DLD1 (cell line): ENCODE results near the gene C14orf39.

Source experiments
- in situ Hi-C: cut with HindIII; loops from 2 replicates; pipeline ENCODE4 v1.10.0; 2017; ENCODE audit warnings: low sequenced_read_pairs

Gene C14orf39, protein sequence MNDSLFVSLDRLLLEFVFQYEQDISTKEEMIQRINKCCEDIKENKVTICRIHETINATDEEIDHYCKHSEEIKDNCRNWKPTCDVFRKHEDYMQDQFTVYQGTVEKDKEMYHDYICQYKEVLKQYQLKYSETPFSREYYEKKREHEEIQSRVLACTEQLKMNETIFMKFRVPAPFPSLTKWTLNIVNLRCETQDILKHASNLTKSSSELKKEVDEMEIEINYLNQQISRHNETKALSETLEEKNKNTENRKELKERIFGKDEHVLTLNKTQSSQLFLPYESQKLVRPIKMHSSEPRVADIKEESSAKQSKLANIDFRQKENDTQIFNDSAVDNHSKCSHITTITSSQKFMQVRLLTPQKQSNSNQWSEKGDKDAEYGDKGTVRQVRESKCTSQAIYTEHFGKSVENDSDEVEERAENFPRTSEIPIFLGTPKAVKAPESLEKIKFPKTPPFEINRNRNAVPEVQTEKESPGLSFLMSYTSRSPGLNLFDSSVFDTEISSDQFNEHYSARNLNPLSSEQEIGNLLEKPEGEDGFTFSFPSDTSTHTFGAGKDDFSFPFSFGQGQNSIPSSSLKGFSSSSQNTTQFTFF

DNA sequence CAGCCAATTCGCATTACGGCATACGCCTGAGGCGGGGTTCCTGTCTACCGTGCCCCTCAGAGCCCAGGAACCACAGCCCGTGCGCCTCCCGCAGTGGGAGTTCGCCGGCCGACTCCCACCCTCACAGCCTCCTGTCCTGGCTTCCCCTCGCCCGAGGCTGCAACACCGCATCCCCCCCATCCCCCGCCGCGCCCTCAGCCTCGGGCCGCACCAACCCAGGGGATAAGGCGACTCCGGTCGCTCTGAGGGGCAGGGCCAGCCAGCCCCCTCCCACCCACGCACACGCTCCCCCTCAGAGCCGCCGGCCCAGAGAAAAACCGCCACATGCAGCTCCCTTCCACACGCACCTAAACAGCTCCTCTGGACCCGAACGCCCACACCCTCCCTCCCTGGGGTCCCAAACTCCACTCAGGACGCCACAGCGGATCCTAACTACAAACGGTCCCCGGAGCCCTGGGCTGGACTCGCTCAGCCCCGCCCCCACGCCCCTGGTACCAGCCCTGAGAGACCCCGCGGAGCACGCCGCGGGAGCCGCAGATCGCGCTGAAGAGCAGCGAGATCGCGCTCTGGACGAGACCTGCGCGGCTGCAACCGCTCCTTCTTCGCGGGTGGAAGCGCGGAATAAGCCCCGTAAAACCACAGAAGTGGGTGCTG lies at the start of gene C14orf39:
C14orf39 (minus strand) TSS at position 466 of the 654 bp plus-strand sequence. CDS start 985 bp downstream, outside the sequence.
- in situ Hi-C loops: no loop called here

DNA sequence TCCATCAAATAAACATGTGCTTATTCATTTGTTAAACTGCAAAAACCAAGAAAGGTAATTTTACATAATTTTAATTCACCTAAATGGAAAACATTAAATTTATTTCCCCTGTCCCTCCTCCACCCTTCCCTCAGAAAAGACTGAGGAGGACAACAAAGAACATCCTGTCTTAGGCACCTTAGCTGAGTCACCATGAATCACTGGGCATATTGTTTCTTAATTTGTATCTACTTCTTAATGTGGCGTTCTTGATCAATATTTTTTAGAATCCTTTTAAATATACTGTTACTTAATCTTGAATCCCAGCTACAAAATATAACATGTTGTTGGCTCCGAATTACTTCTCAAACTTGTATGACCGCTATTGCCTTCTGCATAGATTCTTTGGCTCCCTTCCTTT lies 46.6 kb upstream of the C14orf39 start:
- in situ Hi-C loops: no loop called here

DNA sequence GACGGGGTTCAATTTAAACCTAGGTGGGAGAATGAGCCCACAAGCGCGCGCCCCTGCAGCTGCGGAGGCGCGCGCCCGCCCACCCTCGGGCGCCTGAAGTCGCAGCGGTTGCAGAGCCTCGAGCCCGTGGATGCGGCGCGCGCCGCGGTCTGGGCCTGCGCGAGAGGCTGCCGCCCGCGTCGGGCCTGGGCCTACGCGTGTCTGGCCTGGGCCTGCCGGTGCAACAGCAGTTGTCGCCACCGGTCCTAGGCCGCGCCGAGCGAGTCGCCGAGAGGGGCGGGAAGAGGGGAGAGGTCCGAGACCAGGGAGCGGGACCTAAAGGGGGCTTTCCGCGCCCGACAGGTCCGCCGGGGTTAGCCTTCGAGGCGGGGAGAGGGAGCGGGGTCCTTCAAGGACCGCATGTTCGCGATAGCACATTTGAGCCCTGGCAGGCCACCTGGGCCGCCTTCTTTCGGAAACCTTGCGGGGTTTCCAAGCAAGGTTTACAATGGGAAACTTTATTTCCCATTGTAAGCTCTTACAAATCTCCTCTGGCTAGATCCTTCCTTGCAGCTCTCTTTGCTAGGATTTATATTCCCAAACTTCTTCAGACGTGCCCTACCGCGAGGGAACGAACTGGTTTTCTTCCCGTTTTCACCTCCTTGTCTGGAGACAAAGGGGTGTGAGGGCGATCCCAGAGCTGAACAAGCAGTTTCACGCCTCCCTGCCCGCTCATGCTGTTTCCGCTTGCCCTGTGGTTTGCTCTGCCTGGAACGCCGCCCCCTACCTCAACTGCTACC lies 29.8 kb upstream of the C14orf39 start:
- in situ Hi-C loops: no loop called here

DNA sequence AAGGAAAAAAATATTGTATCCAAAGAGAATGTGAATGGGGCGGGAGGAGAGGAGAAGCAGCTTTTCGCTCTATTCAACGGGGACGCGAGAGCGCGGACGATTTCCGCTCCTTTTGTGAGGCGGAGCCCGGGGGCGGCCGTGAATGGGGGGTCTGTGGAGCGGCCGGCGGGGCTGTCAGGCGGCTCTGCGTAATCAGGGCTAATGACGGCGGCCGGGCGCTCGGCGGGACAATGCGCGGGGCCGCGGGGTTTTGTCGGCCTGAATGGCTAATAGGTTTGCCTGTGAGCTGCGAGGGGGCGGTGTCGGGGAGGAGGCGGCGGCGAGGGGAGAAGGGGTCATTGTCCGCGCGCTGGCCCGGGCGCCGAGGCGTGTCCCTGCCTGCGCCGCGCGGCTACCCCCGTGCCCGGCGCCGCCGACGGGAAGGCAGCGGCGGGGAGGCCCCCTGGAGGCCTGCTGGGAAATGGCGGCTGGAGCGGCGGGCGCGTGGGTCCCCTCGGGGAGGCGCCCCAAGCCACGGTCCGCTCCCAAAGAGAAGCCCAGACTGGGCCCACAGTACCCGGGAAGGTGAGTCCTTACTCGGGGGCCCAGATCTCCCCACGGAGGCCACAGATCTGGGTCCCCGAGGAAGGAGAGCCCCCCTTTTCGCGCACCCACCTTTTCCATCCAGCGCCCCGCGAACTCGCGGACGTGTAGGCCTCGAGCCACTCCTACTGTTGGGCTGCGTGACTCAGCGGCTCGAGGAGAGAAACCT lies 29.1 kb upstream of the C14orf39 start:
- in situ Hi-C loops: no loop called here

DNA sequence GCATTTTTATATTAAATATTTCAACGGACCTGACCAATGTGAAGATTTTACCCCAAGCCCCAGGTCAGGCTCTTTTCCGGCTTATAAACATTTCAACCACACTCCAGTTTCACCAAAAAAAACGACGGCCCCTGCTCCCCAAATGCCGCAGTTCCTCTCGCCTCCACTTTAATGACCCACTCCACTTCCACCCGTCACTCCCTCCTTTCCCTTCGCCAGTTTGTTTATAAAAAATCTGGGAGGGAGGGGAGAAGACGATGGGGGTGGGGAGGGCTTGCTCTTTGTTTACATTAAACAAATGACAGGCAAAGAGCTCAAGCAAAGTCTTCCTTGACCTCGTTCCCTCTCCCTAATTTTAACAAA lies 28.5 kb upstream of the C14orf39 start:
- in situ Hi-C loops: no loop called here

DNA sequence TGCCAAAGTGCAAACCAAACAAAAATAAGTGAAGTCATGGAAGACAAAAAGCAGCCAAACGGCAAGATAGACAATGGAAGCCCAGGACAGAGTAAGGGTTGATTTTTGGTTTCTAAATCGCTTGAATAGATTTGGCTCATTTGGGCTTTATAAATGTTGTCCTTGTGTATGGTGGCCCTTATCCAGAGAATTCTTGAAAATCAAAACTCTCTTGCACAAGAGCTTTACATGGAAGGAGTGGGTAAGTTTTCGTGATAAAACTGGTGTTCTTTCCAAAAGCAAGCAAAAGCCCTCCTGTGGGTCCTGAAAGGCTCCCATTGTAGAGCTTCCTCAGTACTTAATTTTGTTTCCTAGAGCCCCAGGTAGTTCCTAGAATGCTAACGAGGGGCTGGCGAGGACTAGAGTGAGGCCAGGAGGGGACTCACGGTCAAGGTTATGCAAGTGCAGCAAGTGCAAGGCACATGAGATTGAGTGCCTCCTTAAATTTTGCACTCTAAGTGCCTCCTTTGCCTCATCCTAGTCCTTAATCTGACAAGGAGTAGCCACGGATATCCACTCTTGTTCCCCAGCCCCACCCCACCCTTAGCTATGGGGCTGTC lies 27.2 kb upstream of the C14orf39 start:
- in situ Hi-C loops: no loop called here

DNA sequence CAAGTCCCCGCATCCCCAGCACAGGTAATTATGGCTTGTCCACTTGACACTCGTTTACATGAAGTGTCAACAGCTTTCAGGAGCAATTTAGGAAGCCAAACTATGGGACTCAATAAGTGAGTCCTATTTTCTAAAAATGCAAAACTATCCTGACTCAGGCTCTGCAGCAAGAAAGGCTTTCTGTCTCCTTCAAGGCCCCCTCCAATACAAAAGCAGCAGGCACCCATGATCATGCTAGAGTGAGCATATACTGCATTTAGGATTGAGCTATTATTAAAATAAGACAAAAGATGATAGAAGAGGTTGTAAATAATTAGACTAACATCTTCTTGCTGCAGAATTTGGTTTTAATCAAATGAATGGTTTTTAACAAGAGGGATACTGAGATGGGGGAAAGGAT lies 26.3 kb upstream of the C14orf39 start:
- in situ Hi-C loops: no loop called here

DNA sequence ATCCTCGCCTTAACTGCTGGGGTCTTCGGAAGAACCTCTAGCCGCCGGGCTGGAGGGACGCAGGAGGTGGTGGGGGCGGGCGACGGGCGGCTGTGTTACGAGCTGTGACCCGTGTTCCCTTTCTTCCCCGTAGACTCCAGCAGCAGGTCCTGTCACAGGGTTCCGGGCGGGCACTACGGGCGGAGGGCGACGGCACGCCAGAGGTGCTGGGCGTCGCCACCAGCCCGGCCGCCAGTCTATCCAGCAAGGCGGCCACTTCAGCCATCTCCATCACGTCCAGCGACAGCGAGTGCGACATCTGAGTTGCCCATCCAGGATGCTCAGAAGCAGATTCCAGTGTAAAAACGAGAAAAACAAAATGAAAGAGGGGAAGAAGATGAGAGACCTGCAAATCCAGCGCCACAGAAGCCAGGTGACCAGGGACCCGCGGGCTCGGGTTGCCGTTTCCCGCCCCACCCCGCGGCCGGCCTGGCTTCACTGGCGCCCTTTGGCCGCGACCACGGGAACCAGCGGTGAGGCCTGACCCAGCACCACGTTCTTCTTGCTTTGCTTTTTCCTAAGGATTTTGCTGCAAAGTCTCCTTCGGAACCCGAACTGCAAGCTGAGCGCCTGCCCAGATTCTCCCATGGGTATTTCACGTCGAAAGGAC lies 25.2 kb upstream of the C14orf39 start:
- in situ Hi-C loops: no loop called here

DNA sequence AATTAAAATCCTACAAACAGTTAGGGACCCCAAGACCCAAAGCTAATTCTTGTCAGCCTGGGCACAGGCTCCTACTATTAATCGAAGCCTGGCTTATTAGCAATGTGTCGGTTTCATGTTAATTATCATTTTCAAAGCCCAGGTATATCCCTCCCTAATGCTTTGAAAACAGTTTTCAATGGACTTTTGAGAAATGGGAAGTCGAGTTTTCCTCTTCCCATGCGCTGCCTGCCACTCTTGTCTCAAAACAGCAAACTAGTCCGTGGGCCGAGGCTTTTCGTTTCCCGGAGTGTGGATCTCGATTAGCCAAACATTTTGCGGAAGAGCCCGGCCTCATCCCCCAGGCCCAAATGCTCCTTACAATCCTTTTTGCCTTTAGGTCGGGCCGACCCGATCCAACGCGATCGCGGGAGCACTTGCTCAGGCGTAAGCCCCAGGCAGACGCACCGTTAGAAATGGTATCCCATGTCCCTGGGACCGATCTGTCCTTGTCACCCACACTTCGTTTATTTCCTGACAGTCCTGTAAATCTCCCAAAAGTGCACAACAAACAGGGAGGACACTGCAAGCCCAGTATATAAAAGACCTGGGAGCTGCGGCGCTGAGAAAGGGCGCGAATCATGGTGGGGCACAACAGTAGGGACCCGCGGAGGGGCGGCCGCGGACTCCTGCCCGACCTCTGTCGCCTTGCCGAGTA lies 24.5 kb upstream of the C14orf39 start:
- in situ Hi-C loops: no loop called here

DNA sequence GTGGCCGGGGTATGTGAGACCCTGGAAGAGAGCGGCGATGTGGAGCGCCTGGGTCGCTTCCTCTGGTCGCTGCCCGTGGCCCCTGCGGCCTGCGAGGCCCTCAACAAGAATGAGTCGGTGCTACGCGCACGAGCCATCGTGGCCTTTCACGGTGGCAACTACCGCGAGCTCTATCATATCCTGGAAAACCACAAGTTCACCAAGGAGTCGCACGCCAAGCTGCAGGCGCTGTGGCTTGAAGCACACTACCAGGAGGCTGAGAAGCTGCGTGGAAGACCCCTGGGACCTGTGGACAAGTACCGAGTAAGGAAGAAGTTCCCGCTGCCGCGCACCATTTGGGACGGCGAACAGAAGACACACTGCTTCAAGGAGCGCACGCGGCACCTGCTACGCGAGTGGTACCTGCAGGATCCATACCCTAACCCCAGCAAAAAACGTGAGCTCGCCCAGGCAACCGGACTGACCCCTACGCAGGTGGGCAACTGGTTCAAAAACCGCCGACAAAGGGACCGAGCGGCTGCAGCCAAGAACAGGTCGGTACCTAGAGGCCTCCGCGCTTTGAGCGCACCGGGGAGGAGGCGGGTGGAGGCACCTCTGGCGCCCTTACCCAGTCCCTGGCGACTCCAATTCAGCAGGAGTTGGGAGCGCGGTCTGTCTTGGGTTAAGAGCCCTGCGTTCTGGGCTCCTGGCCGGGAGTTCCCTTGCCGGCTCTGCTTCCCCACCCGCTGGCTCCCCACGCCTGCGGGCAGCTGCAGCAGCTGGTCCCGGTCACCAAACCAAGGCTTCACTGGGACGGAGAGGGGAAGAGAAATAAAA lies 23.8 kb upstream of the C14orf39 start:
- in situ Hi-C loops: no loop called here

DNA sequence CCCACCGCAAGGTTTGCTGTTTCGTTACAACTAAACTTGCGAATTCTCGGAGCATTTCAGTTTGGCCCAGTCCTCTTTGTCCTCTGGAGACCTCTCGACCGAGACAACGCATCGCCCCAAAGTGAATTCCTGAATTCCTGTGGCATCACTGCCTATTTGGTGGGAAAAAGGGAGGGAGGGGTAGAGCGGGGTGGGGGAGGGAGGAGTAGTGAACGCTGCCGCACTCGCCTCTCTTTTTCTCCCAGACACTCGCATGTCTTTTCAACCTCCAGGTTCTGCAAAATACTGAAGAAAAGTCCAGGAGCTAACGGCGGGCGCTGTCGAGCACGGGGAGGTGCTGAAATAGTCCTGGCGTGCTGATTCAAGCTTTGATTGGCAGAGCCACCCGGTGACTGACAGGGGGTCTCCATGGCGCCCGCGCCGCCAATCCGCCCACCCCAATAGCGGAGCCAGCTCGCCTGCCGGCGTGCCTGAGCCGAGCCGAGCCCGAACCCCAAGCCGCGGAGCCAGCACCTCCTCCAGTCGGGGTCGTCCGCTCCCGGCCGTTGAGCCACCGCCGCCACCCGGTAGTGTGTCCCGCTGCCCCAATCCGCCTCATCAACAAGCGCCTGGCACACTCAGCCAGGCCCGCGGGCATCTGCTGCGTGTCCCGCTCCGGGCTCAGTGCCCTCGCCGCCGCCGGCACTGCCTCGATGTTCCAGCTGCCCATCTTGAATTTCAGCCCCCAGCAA lies 23.0 kb upstream of the C14orf39 start, which contains the start of gene SIX6:
SIX6 (plus strand) TSS at position 440 of the 731 bp plus-strand sequence; CDS start at position 693, 253 bp downstream.
- in situ Hi-C loops: no loop called here

DNA sequence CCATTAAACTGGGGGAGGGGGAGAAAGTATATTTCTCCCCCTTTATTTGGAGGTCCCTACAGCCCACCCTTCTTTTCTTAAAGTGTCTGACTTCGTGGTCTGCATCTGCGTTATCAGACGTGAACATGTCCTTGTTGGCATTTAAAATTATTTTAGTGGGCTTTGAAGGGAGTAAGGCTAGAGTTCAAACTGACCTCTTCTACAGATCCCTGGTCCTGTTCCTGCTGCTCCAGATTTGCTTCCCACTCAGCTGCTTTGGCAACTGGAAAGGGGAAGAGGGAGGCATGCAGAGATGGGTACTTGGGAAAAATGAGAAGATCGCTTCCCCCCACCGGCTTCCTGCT lies 22.5 kb upstream of the C14orf39 start:
- in situ Hi-C loops: no loop called here

DNA sequence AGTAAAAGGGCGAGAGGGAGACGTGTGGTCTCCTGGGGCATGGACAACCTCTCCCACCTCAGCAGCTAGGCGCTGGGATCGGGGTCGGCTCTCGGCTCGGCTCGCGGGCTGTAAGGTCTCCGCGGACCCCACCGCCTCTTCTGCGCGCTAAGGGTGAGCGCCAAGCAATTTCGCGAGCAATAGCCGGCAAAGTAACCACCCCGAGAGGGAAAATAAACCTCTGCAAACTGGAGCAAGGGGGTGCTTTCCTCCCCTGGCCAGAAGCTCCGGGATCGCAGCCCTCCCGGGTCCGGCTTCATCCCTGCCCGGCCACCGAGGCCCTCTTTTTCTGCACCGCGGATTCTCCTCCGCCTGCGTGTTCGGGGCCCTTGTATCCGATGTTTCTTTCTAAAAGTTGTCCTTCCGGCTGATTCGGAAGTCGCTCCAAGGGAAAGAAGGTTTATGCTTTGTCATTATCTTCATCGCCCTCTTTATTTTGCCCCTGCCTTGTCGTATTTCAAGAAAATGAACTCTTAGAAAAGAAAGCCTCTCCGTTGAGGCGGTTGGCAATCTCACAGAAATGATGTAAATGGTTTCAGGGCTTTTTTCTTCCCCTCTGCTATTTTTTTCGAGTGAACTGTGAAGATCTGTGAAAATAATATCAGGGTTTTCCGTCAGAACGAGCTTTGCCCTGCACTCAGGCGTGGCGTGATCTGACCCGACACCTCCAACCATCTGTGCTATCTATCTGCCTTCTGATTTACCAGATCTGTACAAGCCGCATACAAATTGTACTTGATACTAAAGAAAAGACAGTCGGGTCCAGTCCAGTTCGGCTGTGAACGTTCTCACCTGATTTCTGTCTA lies 21.3 kb upstream of the C14orf39 start:
- in situ Hi-C loops: no loop called here

DNA sequence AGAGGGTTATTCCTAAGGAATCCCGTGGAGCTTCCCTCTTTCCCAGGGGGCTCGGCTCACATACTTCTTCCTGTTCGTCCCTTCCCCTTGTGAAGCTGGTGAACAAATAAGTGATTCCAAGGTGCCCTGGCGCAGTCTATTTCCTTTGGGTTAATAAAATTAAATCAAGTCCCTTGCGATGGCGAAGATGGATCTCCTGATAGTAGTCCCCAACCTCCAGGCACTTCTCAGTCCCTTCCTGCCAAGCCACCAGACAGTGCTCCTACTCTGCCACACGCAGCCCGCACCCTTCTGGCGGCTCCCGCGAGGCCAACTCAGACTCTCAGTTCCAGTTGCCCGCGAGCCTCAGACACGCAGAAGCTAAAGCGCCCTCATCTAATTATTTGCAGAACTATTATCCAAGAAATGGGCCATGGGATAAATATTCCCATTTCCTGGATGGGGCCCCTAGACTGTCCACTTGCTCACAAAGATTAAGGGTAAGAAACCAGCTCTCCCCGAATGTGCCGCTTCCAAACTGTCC lies 20.7 kb upstream of the C14orf39 start:
- in situ Hi-C loops: no loop called here

DNA sequence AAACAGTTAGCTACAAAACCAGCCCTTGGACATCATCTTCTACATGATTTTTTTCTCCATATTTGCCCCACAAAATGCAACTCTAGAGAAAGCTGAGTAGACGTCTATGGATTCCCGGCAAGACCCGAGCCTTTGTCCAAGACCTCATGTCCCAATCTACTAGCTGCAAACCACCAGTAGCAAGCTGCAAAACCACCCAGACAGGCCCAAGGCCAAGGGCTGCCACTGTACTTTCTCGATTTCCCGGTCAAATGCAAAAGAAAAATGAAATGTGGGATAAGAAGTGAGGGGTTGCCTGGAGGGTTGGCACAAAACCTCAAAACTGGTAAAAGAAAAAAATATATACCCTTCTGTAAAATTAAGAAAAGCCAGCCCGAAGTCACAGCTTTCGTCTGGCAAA lies 20.1 kb upstream of the C14orf39 start:
- in situ Hi-C loops: no loop called here

DNA sequence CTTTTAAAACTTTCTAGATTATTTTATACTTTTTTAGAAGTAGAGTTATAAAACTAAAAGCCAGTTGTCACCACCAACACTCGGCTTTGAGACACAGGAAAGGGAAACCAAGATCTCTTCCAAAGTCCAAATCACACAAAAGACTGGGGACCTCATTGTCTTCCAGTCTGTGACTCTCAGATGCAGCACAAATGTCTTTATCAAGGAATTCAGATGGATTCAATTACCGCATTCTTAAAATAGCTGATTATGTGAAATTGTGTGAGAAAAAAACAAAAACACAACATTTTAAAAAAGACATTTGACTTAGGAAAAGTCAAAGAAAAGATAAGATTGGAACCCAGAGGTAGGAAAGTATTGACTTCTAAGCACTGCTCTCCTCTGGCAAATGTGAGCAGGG lies 19.6 kb upstream of the C14orf39 start:
- in situ Hi-C loops: no loop called here

DNA sequence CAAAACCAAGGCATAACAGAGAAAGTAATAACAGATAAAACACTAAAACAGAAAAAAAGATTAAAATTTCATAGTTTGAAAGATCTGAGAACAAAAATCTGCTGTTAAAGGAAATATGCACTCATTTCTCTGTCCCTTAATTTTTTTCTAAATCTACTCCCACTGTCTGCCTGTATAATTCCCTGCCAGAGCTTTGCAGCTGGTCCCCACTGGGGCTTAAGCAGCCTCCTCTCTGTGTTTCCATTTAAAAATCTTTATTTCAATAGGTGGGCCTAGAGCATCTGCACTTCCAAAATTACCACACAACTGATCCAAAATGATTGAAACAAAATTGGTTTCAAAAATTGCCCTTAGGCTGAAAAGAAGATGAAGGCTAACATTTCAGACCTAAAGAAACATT lies 16.7 kb upstream of the C14orf39 start:
- in situ Hi-C loops: no loop called here
